GM21717 (cell line): ENCODE results near the gene PYURF.
"Not testable (repeated sequence)": the region's sequence is repeated elsewhere in the genome, so short reads cannot be mapped to it uniquely, and the experiment has no call there.

Experiments used
- ATAC-seq: cut with Tn5 transposase; IDR thresholded peaks from one replicate; pipeline ENCODE4 v1.9.1; 2021; ENCODE audit warnings: mild to moderate bottlenecking, moderate library complexity; ENCODE audit not compliant: unreplicated experiment

Gene PYURF

DNA sequence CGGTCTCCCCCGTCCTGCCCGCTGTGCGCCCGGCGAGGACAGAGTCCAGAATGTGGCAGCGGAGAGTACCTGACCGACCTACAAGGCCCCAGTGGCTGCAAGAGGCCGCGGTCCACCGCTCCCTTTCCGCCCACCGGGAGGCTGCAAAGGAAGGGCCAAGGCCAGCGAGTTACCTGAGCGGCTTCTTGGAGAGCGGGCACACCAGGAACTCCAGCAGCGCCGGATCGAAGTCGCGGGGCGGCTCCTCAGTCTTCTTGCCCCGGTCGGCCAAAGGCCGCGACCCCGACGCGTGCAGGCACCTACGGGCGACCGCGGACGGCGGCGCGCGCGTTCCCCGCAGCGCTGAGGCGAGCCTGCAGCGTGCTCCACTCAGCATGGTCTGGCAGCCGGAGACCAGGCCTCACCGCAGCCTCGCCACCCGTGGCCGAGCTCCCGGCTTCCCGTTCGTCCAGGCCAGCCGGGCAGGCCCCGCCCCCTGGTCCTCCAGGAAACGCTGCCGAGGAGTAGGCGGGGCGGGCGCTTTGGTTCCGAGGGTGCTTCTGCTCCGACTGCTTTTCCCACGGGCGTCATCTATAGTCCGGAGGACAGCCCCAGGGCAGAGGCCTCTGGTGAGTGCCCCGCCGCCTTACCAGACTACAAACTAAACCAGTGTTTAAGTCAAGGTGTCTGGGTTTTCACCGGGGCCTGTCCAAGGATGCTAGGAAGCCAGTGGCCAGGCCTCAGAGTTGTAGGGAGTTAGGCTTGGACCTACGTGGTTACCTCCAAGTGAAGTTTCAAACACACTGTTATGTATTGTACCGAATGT, at the start of gene PYURF:
Gene PYURF, minus strand, starts transcription at position 452 of the 805 bp plus-strand sequence. Its CDS starts 76 bp downstream, at position 376.
- peak; percentile 92 for ATAC-seq

GRCh38 chr4:88570001-88570400, 46.4 kb upstream of the PYURF start:
- no peak for ATAC-seq

GRCh38 chr4:88567591-88567990, 44.0 kb upstream of the PYURF start:
- ATAC-seq = no peak

GRCh38 chr4:88549815-88550214, 26.2 kb upstream of the PYURF start:
- ATAC-seq = no peak

GRCh38 chr4:88539322-88540068, 15.9 kb upstream of the PYURF start:
- not testable (repeated sequence) for ATAC-seq

GRCh38 chr4:88537709-88538108, 14.1 kb upstream of the PYURF start:
- ATAC-seq = no peak

DNA sequence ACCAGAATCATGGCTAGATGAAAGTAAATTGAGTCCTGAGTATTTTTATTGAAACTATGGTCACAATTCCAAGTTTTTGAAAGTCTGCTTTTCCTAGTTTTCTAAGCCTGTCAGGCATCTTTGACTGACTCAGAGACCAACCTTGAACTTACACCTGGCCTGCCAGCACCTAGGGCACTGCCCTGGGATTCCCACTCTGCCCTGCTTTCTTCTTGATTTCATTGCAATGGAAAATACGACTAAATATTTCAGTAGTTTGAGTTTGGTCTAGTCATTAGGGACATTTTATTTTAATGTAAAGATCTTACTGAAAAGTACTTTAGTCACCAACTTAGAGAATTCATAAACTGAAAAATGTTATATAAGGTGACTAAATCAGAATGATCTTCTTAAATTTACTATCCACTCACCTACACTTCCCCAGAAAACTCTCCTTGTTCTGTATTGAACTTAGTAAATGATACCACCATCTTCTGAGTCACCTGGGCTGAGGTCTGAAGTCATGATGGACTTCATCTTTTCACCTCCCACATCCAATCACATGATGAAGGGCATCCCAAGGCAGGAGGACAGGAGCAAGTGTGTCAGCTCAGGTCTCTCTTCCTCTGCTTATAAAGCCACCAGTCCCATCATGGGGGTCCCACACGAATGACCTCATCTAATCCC, 11.6 kb upstream of the PYURF start:
- ATAC-seq = no peak

- no peak for ATAC-seq
Measured at GRCh38 chr4:88533937-88534750, 10.6 kb upstream of the PYURF start.

GRCh38 chr4:88533088-88533790, 9.7 kb upstream of the PYURF start:
- ATAC-seq = no peak

- no peak for ATAC-seq
Measured at GRCh38 chr4:88531549-88531948, 8.0 kb upstream of the PYURF start.

GRCh38 chr4:88528861-88529260, 5.3 kb upstream of the PYURF start:
- ATAC-seq = no peak

DNA sequence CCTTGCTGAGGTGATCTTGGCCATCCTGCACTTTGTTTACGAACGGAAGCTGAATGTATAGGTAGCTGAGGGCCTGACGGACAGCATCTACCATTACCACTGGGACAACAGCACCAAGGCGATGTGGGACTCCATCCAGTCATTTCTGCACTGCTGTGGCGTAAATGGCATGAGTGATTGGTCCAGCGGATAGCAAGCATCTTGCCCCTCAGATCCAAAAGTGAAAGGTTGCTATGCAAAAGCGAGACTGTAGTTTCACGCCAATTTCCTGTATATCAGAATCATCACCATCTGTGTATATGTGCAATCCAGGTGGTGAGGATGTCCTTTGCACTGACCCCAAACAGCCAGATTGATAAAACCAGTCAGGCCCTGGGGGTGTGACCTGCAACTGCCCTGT, 4.2 kb upstream of the PYURF start:
- ATAC-seq = no peak

DNA sequence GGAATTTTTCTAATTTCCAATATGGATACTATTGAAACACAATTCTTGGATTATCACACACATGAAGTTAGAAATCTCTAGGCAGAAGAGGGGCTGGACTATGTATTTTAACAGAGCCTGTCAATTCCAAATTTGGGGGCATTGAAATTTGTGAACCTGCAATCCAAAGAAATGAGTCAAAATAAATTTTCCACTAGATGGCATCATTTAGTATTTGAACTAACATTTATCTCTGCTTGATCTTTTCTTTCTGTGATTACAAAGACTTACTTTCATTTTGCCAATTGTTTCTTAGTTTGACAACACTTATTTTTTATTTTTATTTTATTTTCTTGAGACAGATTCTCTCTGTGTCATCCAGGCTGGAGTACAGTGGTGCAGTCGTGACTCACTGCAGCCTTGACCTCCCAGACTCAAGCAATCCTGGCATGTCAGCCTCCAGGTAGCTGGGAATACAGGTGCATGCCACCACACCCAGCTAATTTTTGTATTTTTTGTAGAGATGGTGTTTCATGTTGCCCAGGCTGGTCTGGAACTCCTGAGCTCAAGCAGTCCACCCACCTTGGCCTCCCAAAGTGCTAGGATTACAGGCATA, 2.7 kb upstream of the PYURF start:
- no peak for ATAC-seq

DNA sequence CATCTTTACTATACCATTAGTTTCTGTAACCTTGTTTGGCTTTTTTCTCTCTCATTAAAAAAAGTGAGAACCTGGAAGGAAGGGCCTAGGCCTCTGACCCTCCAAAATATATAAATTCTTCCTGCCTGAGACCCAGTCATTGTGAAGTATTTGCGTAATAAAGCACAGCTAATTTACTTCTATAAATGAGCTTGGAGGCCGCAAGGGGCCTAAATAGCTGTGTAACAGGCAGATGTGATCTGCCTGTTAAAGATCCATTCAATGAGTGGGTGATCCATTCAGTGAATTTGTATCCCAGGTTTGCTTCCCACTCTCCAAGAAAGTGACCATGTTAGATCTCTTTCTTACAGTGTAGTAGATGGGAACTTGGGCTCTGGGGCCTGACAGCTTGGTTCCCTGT, 595 bp upstream of the PYURF start:
- no peak for ATAC-seq

DNA sequence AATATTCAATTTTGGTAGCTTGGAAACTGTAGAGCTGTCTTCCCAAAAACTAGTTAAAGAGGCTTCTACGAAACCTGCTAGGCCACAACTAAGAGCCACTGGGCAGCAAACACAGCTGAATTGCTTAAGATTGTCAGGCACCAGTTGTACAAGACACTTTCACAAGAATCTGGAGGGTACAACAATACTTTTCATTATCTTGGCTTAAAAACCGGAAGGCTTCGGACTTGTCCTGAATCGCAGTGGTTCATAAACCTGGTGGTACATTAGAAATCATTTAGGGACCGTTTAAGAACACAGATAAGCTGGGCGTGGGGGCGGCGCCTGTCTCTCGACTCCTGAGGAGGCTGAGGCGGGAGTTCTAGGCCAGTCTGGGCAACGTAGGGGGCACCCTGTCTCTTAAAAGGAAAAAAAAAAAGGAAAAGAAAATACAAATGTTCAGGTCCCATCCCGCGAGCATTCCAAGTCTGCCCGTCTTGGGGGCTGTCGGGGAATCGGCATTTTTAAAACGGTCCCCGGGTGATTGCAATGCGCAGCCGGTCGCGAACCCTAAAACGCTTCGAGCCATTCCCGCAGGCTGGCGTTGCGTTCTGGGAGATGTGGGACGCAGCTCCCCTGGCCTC, 763 bp downstream of the PYURF start:
- ATAC-seq = peak; percentile 36

DNA sequence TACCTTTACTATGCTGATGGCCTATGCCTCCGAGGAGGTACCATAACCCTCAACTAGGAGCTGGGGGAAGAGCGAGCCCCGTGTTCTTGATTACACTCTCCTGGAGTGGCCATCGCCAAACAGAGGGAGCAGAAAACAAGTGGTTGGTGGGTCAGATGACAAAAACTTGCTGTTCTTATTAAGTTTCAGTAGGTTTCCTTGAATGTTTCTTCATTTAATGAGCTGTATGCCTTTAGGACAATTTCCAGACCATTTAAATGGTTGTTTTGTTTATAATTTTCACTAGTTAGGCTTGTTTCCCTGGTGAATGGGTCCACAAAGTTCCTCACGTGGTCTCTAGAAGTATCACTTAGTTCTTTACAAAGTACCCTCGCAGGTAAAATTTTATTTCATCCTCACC, 4.7 kb downstream of the PYURF start:
- no peak for ATAC-seq

- no peak for ATAC-seq
Measured at GRCh38 chr4:88517825-88518224, 5.8 kb downstream of the PYURF start.

- no peak for ATAC-seq
Measured at GRCh38 chr4:88516746-88517145, 6.8 kb downstream of the PYURF start.
